A549 (cell line): ENCODE measurements around the gene LRRC8A. TPM values are rescaled to one million over a fixed set of nuclear protein-coding genes. Genes with fewer than 3 reads are reported as not detected.
A peak's percentile ranks its signal among the peaks of the same experiment; 100 is the strongest.

ENCODE experiments used
- ATAC-seq, 2 experiments: fragments of 200-7000 bp in 1 of 2; fragments of >200 bp in 1 of 2; cut with Nextera tagmentation in 1 of 2; cut with Tn5 transposase in 1 of 2; 3 replicates each; pipeline versions ENCODE4 v1.8.0 to v1.9.1; 2018 to 2020; ENCODE audit warnings: mild to moderate bottlenecking in 1 of 2, moderate library complexity in 1 of 2
- CTCF ChIA-PET: fragments of 300-600 bp; sonication (Branson Sonifier 250); formaldehyde crosslinking; extraction: SDS; loops from one replicate; lab custom pipeline; 2021; ENCODE audit warnings: antibody characterized with exemption, inconsistent platforms; lab: Yijun Ruan, JAX
- POLR2A ChIA-PET: fragments of 350-600 bp; formaldehyde crosslinking; extraction: SDS; loops from one replicate; lab custom pipeline; 2021; ENCODE audit warnings: antibody characterized with exemption, inconsistent platforms; lab: Yijun Ruan, JAX
- DNase-seq, 2 experiments: peaks; one replicate each; pipeline versions ENCODE4 v3.0.0 to v3.0.0-alpha.2; 2011 to 2016; ENCODE audit warnings: low read depth in 1 of 2, low spot score in 1 of 2
- FAIRE-seq: peaks from 2 replicates; lab custom pipeline; 2011; peaks lifted over from hg19 to GRCh38; lab: Jason Lieb, UNC
- H3K27ac ChIP-seq, 2 experiments: fragments of >200 bp; sonication (Bioruptor Twin); formaldehyde crosslinking; 3 replicates each; pipeline ENCODE4 v1.5.1; 2016 to 2017
- H3K4me1 ChIP-seq: fragments of >200 bp; sonication (Bioruptor Twin); formaldehyde crosslinking; 3 replicates; pipeline ENCODE4 v1.6.1; 2016
- H3K4me2 ChIP-seq: fragments of >200 bp; sonication (Bioruptor Twin); formaldehyde crosslinking; 3 replicates; pipeline ENCODE4 v1.6.1; 2016
- H3K4me3 ChIP-seq: fragments of >200 bp; sonication (Bioruptor Twin); formaldehyde crosslinking; 3 replicates; pipeline ENCODE4 v1.5.1; 2016
- H3K9me3 ChIP-seq: fragments of >200 bp; sonication (Bioruptor Twin); formaldehyde crosslinking; 3 replicates; pipeline ENCODE4 v1.6.1; 2016
- CBX2 ChIP-seq: fragments of 200-600 bp; sonication (generic); IDR thresholded peaks from 2 replicates; pipeline ENCODE4 v1.6.1; 2016; ENCODE audit warnings: low read depth, mild to moderate bottlenecking, borderline replicate concordance
- CBX8 ChIP-seq: fragments of 200-600 bp; sonication (generic); IDR thresholded peaks from 2 replicates; pipeline ENCODE4 v1.6.1; 2016
- CEBPB ChIP-seq, 2 experiments: fragments of >200 bp in 1 of 2; sonication (Bioruptor Twin) in 1 of 2; formaldehyde crosslinking in 1 of 2; IDR thresholded peaks; 2 replicates each; pipeline ENCODE4 v1.6.1; 2012 to 2016
- CHD2 ChIP-seq: fragments of 150-350 bp; IDR thresholded peaks from 2 replicates; pipeline ENCODE4 v1.6.1; 2014; ENCODE audit warnings: low read length; ENCODE audit not compliant: partially characterized antibody
- CHD4 ChIP-seq: fragments of 200-600 bp; sonication (generic); IDR thresholded peaks from 2 replicates; pipeline ENCODE4 v1.6.1; 2016; ENCODE audit warnings: antibody characterized with exemption, mild to moderate bottlenecking, borderline replicate concordance
- EHF ChIP-seq: fragments of 250-450 bp; sonication (Bioruptor Pico); IDR thresholded peaks from 2 replicates; pipeline ENCODE4 v1.5.0; 2020; ENCODE audit warnings: mild to moderate bottlenecking
- EHMT2 ChIP-seq: fragments of 200-600 bp; sonication (generic); IDR thresholded peaks from 2 replicates; pipeline ENCODE4 v1.6.1; 2016; ENCODE audit warnings: antibody characterized with exemption, low read depth, mild to moderate bottlenecking, moderate library complexity
- ESRRA ChIP-seq: fragments of 150-350 bp; IDR thresholded peaks from 2 replicates; pipeline ENCODE4 v1.6.1; 2014; ENCODE audit warnings: mild to moderate bottlenecking, low read length, borderline replicate concordance
- FOSB ChIP-seq: fragments of 250-450 bp; sonication (Bioruptor Pico); IDR thresholded peaks from 2 replicates; pipeline ENCODE4 v1.5.0; 2020; ENCODE audit warnings: mild to moderate bottlenecking, moderate library complexity
- HDAC2 ChIP-seq: fragments of 200-600 bp; sonication (generic); IDR thresholded peaks from 2 replicates; pipeline ENCODE4 v1.6.1; 2016
- HEYL ChIP-seq: fragments of 250-450 bp; sonication (Bioruptor Pico); IDR thresholded peaks from 2 replicates; pipeline ENCODE4 v1.8.0; 2021; ENCODE audit warnings: mild to moderate bottlenecking, moderate library complexity
- HOXA7 ChIP-seq: fragments of 250-450 bp; sonication (Bioruptor Pico); IDR thresholded peaks from 2 replicates; pipeline ENCODE4 v1.5.0; 2020; ENCODE audit warnings: mild to moderate bottlenecking, moderate library complexity
- HOXB13 ChIP-seq: fragments of 250-450 bp; sonication (Bioruptor Pico); IDR thresholded peaks from 2 replicates; pipeline ENCODE4 v1.5.0; 2020; ENCODE audit warnings: low read depth, mild to moderate bottlenecking, moderate library complexity
- HOXB5 ChIP-seq: fragments of 250-450 bp; sonication (Bioruptor Pico); IDR thresholded peaks from 2 replicates; pipeline ENCODE4 v1.5.0; 2020; ENCODE audit warnings: mild to moderate bottlenecking, moderate library complexity
- JUN ChIP-seq, 2 experiments: fragments of >200 bp; sonication (Bioruptor Twin); formaldehyde crosslinking; IDR thresholded peaks; 2 replicates in 1 of 2; 3 replicates in 1 of 2; pipeline ENCODE4 v1.6.1; 2016 to 2017
- JUNB ChIP-seq: fragments of >200 bp; sonication (Bioruptor Twin); formaldehyde crosslinking; IDR thresholded peaks from 2 replicates; pipeline ENCODE4 v1.6.1; 2016
- KDM5A ChIP-seq: fragments of 200-600 bp; sonication (generic); IDR thresholded peaks from 2 replicates; pipeline ENCODE4 v1.6.1; 2016; ENCODE audit warnings: antibody characterized with exemption, mild to moderate bottlenecking
- MAFK ChIP-seq: fragments of 450-650 bp; IDR thresholded peaks from 2 replicates; pipeline ENCODE4 v1.6.1; 2014; ENCODE audit not compliant: partially characterized antibody
- MAZ ChIP-seq: fragments of 150-350 bp; IDR thresholded peaks from 2 replicates; pipeline ENCODE4 v1.6.1; 2014; ENCODE audit warnings: antibody characterized with exemption, low read depth, low read length, borderline replicate concordance
- MYC ChIP-seq: IDR thresholded peaks from 2 replicates; pipeline ENCODE4 v1.6.1; 2012; ENCODE audit warnings: mild to moderate bottlenecking, inconsistent platforms, low read length, improper control_type of control experiment, borderline replicate concordance
- NPAS2 ChIP-seq: fragments of 250-450 bp; sonication (Bioruptor Pico); IDR thresholded peaks from 2 replicates; pipeline ENCODE4 v1.8.0; 2022; ENCODE audit warnings: mild to moderate bottlenecking, moderate library complexity, borderline replicate concordance
- NR3C1 ChIP-seq: fragments of >200 bp; sonication (Bioruptor Twin); formaldehyde crosslinking; IDR thresholded peaks from 3 replicates; pipeline ENCODE4 v1.6.1; 2017
- PHF8 ChIP-seq: fragments of 200-600 bp; sonication (generic); IDR thresholded peaks from 2 replicates; pipeline ENCODE4 v1.6.1; 2016; ENCODE audit warnings: low read depth, mild to moderate bottlenecking, antibody characterized with exemption, moderate library complexity, borderline replicate concordance
- POLR2A ChIP-seq: IDR thresholded peaks from 2 replicates; pipeline ENCODE4 v1.6.1; 2012; ENCODE audit warnings: mild to moderate bottlenecking, low read length
- POLR2AphosphoS2 ChIP-seq: conservative IDR thresholded peaks from 2 replicates; pipeline ENCODE4 v1.6.1; 2012; ENCODE audit warnings: low read length, improper control_type of control experiment, inconsistent platforms
- RAD21 ChIP-seq, 2 experiments: fragments of >200 bp in 1 of 2; sonication (Bioruptor Twin) in 1 of 2; formaldehyde crosslinking in 1 of 2; IDR thresholded peaks in 1 of 2; conservative IDR thresholded peaks in 1 of 2; 2 replicates in 1 of 2; 3 replicates in 1 of 2; pipeline ENCODE4 v1.6.1; 2012 to 2018; ENCODE audit warnings: inconsistent platforms in 1 of 2
- SMC3 ChIP-seq: fragments of >200 bp; sonication (Bioruptor Twin); formaldehyde crosslinking; IDR thresholded peaks from 3 replicates; pipeline ENCODE4 v1.6.1; 2018; ENCODE audit warnings: inconsistent platforms
- TFCP2L1 ChIP-seq: fragments of 250-450 bp; sonication (Bioruptor Pico); IDR thresholded peaks from 2 replicates; pipeline ENCODE4 v1.5.0; 2021; ENCODE audit warnings: mild to moderate bottlenecking
- TP53 ChIP-seq: fragments of 250-450 bp; sonication (Bioruptor Pico); IDR thresholded peaks from 2 replicates; pipeline ENCODE4 v1.5.0; 2021; ENCODE audit warnings: mild to moderate bottlenecking, moderate library complexity
- ZFP36 ChIP-seq: fragments of 450-650 bp; IDR thresholded peaks from 2 replicates; pipeline ENCODE4 v1.6.1; 2014; ENCODE audit warnings: borderline replicate concordance; ENCODE audit not compliant: partially characterized antibody
- ZNF302 ChIP-seq: fragments of 250-450 bp; sonication (Bioruptor Pico); IDR thresholded peaks from 2 replicates; pipeline ENCODE4 v1.9.0; 2021; ENCODE audit warnings: inconsistent platforms, mild to moderate bottlenecking, moderate library complexity
- WGBS: methylation state at CpG from one replicate; pipeline ENCODE4 v1.1.6; 2017; ENCODE audit errors: missing lambda C conversion rate; 5-methylcytosine and 5-hydroxymethylcytosine counted together
- polyA plus RNA-seq, 4 experiments: library from polyadenylated mRNA; depleted of rRNA in 3 of 4; stranded (reverse); fragments of >200 nt; fragmentation: RNase III in 1 of 4; extraction: RNeasy Plus Mini Kit Qiagen cat#74134 plus additional on column Dnase treatment in 1 of 4; gene quantifications; 2 replicates in 3 of 4; 3 replicates in 1 of 4; pipeline ENCODE4 v1.2.3, GENCODE V29; 2011 to 2017
- TF ChIP-seq, protein P1 (sequence below): fragments of 200-600 bp; sonication (generic); IDR thresholded peaks from 2 replicates; pipeline ENCODE4 v1.6.1; 2016; ENCODE audit warnings: antibody characterized with exemption, mild to moderate bottlenecking, moderate library complexity
- TF ChIP-seq, protein P2 (sequence below): fragments of 150-350 bp; IDR thresholded peaks from 2 replicates; pipeline ENCODE4 v1.6.1; 2014; ENCODE audit warnings: low read depth, mild to moderate bottlenecking, low read length
- TF ChIP-seq, protein P3 (sequence below): fragments of >200 bp; sonication (Bioruptor Twin); formaldehyde crosslinking; IDR thresholded peaks from 3 replicates; pipeline ENCODE4 v1.6.1; 2016
- TF ChIP-seq, protein P4 (sequence below): fragments of 450-650 bp; IDR thresholded peaks from 2 replicates; pipeline ENCODE4 v1.6.1; 2014; ENCODE audit warnings: antibody characterized with exemption

Gene LRRC8A
- polyA plus RNA-seq, 2 of the 4 experiments (the other 2 are of a cell fraction), result 22.9 to 25.9 TPM

DNA sequence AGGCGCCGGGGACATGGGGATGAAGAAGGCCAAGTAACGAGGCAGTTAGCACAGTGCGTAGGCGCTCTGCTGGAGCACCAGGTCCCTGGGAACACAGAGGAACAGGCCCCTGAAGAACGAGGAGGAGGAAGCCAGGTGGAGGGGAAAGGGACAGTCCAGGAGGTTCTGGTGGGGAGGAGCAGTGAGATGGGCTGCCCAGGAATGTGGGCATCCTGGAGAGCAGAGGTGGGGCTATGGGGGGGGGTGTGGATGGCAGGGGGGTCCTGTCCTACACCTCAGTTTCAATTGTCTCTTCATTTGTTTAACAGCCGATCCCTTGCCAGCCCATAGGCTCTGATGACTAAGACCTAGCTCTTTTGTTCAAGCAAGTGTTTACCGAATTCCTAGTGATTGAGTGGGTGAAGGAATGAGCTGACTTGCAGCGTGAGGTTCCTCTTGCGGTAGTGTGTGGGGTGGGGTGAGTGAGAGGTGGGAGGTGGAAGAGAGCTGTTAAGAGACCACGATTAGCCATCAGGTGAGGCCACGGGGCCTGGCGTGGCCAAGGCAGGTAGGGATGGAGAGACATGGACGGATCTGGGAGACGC is 30.4 kb downstream of the LRRC8A start:
- H3K4me1 ChIP-seq, result peaks cover 61% of the 10 kb centered on the region
- POLR2A ChIA-PET, result interaction anchor here (1.0 kb wide), 1 partner anchor 33 kb away, joined by 3 read pairs; no protein-coding TSS in a partner anchor
- peak; percentile 93 to 97 for DNase-seq
- TF ChIP-seq TP53 (CRISPR knock-in tag) (no peak), CHD2 (no peak), CEBPB (IDR thresholded peaks at IDR 0.05) (no peak), EHF (CRISPR knock-in tag) (no peak; the same call in 1 of the 2 replicates), HOXB5 (CRISPR knock-in tag) (peak; percentile 69; the same call in 1 of the 2 replicates), HOXB13 (CRISPR knock-in tag) (no peak), NR3C1 (no peak), POLR2AphosphoS2 (no peak), MAZ (no peak), POLR2A (no peak), HOXA7 (CRISPR knock-in tag) (no peak), RAD21 (conservative IDR thresholded peaks at IDR 0.05 in 1 of 2, IDR thresholded peaks at IDR 0.05 in 1 of 2) (peak in 1 of 2 experiments; percentile 20; a peak in 1 of 5 replicates), FOSB (no peak), NPAS2 (no peak), EHMT2 (0 out of 2 replicates have a peak, but pooled peaks have one; percentile 46), HEYL (CRISPR knock-in tag) (no peak), JUN (IDR thresholded peaks at IDR 0.05) (peak in 1 of 2 experiments; percentile 60; a peak in 1 of 5 replicates), ZNF302 (CRISPR knock-in tag) (0 out of 2 replicates have a peak, but pooled peaks have one; percentile 46), MAFK (peak; percentile 58), HDAC2 (no peak), CHD4 (no peak), CBX8 (no peak), KDM5A (no peak), TFCP2L1 (no peak), SMC3 (0 out of 3 replicates have a peak, but pooled peaks have one; percentile 14), MYC (no peak), ESRRA (no peak), ZFP36 (no peak), CBX2 (no peak), JUNB (peak; percentile 71), PHF8 (no peak)
- TF ChIP-seq, protein P1, sequence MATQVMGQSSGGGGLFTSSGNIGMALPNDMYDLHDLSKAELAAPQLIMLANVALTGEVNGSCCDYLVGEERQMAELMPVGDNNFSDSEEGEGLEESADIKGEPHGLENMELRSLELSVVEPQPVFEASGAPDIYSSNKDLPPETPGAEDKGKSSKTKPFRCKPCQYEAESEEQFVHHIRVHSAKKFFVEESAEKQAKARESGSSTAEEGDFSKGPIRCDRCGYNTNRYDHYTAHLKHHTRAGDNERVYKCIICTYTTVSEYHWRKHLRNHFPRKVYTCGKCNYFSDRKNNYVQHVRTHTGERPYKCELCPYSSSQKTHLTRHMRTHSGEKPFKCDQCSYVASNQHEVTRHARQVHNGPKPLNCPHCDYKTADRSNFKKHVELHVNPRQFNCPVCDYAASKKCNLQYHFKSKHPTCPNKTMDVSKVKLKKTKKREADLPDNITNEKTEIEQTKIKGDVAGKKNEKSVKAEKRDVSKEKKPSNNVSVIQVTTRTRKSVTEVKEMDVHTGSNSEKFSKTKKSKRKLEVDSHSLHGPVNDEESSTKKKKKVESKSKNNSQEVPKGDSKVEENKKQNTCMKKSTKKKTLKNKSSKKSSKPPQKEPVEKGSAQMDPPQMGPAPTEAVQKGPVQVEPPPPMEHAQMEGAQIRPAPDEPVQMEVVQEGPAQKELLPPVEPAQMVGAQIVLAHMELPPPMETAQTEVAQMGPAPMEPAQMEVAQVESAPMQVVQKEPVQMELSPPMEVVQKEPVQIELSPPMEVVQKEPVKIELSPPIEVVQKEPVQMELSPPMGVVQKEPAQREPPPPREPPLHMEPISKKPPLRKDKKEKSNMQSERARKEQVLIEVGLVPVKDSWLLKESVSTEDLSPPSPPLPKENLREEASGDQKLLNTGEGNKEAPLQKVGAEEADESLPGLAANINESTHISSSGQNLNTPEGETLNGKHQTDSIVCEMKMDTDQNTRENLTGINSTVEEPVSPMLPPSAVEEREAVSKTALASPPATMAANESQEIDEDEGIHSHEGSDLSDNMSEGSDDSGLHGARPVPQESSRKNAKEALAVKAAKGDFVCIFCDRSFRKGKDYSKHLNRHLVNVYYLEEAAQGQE, result no peak
- TF ChIP-seq, protein P2, sequence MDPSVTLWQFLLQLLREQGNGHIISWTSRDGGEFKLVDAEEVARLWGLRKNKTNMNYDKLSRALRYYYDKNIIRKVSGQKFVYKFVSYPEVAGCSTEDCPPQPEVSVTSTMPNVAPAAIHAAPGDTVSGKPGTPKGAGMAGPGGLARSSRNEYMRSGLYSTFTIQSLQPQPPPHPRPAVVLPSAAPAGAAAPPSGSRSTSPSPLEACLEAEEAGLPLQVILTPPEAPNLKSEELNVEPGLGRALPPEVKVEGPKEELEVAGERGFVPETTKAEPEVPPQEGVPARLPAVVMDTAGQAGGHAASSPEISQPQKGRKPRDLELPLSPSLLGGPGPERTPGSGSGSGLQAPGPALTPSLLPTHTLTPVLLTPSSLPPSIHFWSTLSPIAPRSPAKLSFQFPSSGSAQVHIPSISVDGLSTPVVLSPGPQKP, result no peak
- TF ChIP-seq, protein P3, sequence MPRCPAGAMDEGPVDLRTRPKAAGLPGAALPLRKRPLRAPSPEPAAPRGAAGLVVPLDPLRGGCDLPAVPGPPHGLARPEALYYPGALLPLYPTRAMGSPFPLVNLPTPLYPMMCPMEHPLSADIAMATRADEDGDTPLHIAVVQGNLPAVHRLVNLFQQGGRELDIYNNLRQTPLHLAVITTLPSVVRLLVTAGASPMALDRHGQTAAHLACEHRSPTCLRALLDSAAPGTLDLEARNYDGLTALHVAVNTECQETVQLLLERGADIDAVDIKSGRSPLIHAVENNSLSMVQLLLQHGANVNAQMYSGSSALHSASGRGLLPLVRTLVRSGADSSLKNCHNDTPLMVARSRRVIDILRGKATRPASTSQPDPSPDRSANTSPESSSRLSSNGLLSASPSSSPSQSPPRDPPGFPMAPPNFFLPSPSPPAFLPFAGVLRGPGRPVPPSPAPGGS, result no peak
- TF ChIP-seq, protein P4, sequence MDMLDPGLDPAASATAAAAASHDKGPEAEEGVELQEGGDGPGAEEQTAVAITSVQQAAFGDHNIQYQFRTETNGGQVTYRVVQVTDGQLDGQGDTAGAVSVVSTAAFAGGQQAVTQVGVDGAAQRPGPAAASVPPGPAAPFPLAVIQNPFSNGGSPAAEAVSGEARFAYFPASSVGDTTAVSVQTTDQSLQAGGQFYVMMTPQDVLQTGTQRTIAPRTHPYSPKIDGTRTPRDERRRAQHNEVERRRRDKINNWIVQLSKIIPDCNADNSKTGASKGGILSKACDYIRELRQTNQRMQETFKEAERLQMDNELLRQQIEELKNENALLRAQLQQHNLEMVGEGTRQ, result no peak

More for the DNA sequence above, 30.4 kb downstream of the LRRC8A start:
- Histone ChIP-seq H3K4me3 (peak overlapping the region; percentile 21; the same call in 2 of the 3 replicates), H3K9me3 (no peaks in the 10 kb centered on the region), H3K27ac (peak overlapping the region; percentile 91 to 97), H3K4me2 (peak overlapping the region; percentile 79)
- 14% methylated on average over 15 of the region's 15 CpGs for WGBS
- FAIRE-seq (peak; percentile 74), ATAC-seq (peak; percentile 74 to 86)
- CTCF ChIA-PET, result interaction anchor here (0.9 to 1.9 kb wide), 6 partner anchors 8 to 48 kb away, joined by 3 to 10 read pairs (median 4); partner anchors contain the start of gene PHYHD1
